GM19239 (cell line): ENCODE results near the gene FBLIM1.

ENCODE experiments used
- DNase-seq: peaks from one replicate; pipeline ENCODE4 v3.0.0; 2011; ENCODE audit warnings: low spot score; ENCODE audit not compliant: insufficient read length
- FAIRE-seq: peaks from 2 replicates; lab custom pipeline; 2011; peaks lifted over from hg19 to GRCh38; lab: Jason Lieb, UNC

FBLIM1 gene

DNA sequence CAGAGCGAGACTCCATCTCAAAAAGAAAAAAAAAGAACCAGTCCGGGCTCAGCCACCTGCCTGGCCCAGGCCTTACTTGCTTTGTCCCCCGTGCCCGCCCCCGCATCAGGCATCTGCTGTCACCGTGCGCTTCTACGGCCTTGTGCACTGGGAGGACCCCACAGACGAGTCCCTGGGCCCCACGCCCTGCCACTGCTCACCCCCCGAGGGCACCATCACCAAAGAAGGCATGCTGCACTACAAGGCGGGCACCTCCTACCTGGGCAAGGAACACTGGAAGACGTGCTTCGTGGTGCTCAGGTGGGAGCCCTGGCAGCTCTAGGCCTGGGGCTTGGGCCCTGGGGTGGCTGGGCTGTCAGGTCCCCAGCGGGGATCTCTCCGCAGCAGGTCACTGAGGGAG is 28.2 kb upstream of the FBLIM1 start:
- FAIRE-seq (no peak), DNase-seq (no peak)

DNA sequence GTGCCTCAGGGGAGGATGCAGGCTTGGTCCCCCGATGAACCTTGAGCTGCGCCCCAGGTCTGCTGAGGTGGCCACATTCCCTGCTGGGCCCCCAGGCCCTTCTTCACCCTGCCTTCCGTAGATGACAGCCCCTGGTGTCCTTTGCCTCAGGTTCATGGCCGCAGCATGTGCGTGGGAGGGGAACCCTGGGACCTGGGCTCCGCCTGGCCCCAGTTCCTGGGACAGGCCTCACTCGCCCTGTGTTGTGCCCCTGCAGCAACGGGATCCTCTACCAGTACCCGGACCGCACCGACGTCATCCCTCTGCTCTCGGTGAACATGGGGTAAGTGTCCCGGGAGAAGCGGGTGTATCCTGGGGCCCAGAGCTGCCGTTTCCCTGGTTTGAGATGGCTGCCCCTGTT is 27.7 kb upstream of the FBLIM1 start:
- FAIRE-seq (no peak), DNase-seq (no peak)

DNA sequence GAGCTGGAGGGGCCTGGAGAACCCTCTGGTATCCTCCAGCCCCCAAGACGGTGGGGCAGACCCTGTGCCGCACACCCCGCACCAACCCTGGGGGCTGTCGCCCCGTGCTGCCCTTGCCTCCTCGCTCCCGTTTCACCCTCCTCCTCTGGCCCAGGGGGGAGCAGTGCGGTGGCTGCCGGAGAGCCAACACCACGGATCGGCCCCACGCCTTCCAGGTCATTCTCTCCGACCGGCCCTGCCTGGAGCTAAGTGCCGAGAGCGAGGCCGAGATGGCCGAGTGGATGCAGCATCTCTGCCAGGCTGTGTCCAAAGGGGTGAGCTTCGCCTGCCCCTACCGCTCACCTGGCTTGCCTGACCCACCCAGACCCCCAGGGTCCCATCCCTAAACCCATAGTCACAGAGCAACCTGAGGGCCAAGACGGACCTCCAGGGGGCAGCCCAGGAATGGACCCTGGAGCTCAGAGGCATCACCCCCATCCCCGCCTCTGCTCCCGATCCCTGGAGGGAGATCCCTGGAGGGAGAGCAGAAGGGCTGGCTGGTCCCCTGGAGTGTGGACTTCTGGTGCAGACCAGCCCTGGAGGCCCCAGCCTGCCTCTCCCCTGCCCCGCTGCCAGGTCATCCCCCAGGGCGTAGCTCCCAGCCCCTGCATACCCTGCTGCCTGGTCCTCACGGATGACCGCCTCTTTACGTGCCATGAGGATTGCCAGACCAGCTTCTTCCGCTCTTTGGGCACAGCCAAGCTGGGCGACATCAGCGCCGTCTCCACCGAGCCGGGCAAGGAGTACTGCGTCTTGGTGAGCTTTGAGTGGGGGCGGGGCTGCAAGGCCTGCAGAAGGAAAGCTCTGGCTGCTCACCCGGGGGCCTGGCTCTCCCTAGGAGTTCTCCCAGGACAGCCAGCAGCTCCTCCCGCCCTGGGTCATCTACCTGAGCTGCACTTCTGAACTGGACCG is 26.6 kb upstream of the FBLIM1 start:
- DNase-seq (no peak), FAIRE-seq (no peak)

DNA sequence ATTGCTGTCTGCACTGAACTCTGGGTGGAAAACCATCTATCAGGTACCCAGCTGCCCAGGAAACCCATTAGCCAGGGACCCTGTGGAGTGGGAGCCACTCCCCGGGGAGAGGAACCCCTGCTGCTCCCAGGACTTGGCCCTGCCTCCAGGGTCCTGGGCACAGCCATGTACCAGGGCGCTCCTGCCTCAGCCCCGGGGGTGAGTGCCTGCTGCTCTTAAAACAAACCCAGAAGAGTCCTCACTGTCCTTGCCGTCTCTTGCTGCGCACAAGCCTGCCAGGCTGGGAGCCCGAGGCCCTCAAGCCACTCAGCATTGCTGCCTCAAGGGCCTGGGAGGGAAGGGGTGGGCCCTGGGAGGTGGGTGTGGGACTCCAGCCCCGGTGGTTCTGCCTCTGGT is 25.9 kb upstream of the FBLIM1 start:
- DNase-seq: no peak
- no peak for FAIRE-seq

DNA sequence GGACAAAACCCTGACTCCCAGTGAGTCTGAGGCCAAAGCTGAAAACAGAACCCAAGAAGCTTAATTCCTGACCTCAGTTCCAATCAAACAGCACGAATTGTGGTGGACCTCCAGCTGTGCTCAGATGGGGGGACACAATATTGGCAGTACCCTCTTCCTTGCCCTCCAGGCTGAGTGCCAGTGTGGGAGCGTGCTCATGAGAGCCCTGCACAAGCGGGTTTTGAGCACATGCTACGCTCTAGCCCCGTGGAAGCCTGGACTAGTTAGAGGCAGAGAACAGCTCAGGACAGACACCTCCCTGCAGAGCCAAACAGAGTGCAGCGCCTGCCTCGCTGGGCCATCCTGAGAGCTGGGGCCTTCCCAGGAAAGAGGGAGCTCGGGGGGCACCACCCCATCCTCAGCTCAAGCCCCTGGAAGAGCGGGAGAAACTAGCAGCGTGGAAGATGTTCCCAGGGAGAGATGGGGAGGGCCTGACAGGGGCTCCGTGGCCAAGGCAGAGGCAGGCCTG is 25.3 kb upstream of the FBLIM1 start:
- no peak for FAIRE-seq
- DNase-seq: no peak

DNA sequence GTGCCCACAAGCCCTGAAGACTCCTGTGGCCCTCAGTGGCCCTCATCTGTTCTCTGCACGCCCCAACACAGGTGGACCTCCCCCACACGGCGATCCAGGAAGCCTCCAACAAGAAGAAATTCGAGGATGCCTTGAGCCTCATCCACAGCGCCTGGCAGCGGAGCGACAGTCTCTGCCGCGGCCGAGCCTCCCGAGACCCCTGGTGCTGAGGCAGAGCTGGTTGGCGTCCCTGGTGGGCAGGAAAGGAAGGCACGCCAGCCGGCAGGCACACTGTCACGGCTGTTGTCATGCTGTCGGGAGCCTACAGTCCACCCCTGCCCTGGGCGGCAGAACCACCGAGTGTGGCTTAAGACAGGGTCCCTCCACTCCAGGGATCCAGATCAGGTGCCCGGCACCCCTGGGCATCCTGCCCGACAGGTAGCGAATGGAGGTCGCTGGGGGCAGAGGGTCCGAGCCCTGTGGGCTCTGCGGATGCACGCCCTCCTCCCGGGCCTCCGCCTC is 24.8 kb upstream of the FBLIM1 start:
- no peak for DNase-seq
- FAIRE-seq: no peak

DNA sequence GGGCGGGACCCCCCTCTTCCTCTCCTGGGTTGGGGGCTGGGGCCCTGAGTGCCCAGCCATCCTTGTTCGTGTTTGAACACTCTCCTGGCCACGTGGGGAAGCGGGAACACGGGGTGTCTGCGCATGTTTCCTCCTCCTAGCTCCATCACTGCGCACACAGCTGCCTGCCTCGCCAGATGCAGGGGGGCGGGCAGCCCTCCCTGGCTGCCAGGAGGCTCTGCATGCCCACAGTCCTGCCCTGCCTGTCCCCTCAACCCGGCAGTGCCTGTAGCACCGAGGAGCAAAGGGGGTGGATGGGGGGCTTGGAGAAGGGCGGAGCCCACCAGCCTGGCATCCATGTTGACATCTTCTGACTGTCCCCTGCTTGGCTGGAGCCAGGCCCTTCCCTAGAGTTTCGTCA is 24.3 kb upstream of the FBLIM1 start:
- no peak for FAIRE-seq

DNA sequence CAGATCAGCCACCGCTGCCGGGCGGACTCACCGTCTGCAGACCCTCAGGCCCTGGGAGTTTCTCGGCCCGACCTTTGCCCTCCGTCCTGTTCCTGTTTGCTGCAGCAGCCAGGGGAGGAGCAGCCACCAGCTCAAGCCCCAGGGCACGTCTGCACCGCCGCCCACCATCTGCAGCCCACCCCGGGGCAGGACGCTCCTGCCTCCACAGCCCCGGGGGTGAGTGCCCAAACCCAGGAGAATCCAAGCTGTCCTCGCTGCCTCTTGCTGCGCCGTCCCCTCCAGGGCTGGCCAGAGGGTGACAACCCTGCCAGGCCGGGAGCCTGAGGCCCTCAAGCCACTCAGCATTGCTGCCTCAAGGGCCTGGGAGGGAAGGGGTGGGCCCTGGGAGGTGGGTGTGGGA is 23.7 kb upstream of the FBLIM1 start:
- FAIRE-seq (peak; percentile 8), DNase-seq (no peak)

More for the DNA sequence above, 24.3 kb upstream of the FBLIM1 start:
- no peak for DNase-seq

DNA sequence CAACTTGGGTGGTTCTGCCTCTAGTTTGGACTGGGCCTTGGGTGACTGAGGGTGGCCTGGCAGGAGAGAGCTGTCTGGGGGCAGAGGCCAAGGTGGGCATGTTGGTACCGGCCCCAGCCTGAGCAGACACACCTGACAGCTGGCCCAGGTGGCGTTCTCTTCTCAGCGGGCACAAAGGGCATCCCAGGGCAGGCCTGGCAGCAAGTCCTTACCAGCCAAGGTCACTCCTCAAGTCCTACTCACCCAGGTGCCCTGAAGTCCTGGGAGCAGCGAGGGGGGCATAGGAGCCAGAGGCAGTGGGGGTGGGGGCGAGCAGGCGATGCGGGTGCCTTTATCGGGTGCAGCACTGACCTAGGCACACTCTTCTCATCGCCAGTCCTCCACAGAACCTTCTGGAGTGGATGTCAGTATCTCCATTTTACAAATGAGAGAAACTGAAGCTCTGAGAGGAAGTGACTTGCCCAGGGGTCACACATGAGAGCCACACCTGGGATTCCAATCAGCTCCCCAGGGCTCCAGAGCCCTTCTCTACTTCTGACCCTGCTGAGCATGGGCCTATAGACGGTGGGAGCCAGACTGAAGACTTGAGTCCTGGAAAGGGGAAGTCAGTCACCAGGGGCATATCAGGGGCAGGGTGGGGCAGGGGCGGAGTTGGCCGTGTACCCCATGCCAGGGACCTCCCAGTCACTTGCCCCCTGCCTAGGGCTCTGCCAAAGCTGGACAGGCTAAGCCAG is 23.1 kb upstream of the FBLIM1 start:
- FAIRE-seq (no peak), DNase-seq (no peak)

DNA sequence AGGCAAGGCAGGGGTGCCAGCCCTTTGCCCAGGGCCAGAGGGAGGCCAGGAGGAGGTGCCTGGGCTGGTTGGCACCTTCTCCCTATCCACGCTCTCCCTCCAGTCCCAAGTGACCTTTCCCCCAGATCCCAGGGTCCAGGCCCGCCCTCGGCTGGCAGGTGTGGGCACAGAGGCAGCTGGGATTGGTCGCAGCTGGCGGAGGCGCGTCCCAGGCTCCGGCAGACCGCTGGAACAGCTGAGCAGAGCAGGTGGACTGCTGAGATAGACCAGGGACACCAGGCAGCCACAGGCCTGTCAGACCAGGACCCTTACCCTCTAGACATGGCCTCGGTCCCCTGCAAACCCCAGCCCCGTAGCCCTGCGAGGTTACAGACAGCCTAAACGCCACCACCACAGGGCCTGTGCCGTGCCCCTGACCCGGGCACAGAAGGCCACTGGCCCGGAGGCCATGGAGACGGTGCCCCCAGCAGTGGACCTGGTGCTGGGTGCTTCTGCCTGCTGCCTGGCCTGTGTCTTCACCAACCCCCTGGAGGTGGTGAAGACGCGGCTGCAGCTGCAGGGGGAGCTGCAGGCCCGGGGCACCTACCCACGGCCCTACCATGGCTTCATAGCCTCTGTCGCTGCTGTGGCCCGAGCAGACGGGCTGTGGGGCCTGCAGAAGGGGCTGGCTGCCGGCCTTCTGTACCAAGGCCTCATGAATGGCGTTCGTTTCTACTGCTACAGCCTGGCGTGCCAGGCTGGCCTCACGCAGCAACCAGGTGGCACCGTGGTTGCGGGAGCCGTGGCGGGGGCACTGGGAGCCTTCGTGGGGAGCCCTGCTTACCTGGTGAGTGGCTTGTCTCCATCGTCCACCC is 22.3 kb upstream of the FBLIM1 start, which contains the start of gene SLC25A34:
Gene SLC25A34 (plus strand): TSS at position 221 of the 854 bp plus-strand sequence. CDS start 228 bp downstream, at position 449.
- FAIRE-seq (no peak), DNase-seq (no peak)

DNA sequence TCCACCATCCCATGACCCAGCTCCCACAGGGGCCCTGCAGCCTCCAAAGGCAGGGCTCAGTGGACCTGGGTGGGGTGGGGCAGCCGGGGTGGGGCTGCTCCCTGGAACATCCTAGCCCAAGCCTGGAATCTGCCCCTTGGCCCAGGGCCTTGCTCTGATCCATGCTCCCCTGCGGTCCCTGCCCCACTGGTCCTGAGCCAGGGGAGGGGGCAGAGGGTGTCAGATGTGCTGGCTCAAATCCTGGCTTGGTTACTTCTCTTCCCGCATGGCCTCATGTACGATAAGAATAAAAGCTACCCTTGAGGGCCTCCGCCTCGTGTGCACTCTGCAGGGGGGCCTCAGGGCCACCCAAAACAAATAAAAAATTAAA is 21.7 kb upstream of the FBLIM1 start:
- DNase-seq (no peak), FAIRE-seq (no peak)

DNA sequence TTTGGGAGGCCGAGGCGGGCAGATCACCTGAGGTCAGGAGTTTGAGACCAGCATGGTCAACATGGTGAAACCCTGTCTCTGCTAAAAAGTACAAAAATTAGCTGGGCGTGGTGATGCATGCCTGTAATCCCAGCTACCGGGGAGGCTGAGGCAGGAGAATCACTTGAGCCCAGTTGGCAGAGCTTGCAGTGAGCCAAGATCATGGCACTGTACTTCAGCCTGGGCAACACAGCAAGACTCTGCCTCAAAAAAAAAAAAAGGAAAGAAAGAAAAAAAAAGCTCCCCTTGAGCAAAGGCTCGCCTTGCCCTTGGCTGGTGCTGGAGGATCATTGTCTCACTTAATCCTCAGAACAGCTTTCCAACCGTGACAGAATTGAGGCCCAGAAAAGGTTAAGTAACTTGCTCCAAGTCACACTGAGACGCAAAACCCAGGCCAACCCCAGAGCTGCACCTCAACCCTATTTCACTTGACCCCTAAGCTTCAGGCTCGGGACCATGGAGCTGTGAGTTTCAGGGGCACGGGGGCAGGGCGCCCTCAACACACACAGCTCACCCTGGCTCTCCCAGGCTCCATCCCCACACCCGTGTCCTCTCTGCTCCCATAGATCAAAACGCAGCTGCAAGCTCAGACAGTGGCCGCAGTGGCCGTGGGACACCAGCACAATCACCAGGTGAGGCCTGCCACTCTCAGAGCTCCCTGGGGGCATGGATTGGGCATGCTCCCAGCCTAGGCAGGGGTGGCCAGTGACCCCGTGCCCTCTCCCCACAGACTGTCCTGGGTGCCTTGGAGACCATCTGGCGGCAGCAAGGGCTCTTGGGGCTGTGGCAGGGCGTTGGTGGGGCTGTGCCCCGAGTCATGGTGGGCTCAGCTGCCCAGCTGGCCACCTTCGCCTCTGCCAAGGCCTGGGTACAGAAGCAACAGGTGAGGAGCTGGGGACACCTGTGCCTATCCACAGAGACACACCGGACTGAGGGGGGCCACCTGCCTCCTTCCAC is 21.0 kb upstream of the FBLIM1 start:
- FAIRE-seq: no peak
- no peak for DNase-seq

DNA sequence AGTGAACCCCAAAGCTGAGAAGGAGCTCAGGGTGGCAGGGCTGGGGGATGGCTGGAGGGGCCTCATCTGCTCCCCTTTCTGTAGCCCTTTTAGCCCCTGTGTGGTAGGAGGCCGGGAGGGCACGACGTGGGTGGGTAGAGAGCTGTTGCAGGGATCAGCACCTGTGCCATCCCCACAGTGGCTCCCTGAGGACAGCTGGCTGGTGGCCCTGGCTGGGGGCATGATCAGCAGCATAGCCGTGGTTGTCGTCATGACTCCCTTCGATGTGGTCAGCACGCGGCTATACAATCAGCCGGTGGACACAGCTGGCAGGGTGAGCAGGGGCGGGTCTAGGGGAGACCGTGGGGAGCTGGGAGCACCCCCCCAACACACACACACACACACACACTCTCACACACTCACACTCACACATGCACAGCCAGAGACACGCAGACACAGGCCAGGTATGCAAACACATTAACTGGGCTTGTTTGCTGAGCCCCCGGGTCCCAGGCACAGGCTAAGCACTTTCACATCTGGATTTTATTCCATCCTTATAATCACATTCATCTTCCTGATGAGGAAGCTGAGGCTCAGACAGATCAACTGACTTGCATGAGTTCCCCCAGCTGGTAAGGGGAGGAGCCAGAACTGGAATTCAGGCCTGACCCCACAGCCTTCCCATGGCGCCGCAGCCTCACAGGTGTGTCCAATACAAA is 20.0 kb upstream of the FBLIM1 start:
- DNase-seq: no peak
- FAIRE-seq: no peak

DNA sequence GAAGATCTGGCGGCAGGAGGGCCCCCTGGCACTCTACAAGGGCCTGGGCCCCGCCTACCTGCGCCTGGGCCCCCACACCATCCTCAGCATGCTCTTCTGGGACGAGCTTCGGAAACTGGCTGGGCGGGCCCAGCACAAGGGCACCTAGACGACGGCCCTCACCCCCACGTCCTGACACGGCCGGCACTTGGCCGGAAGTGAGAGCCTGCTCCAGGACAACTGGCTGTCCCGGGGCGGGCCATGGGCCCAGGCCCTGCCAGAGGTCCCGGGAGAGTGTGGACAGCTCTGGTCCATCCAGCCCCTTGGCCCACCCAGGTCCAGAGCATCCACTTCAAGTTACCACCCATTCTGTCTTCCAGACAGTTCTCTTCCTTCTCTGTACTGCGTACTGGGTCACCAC is 19.3 kb upstream of the FBLIM1 start:
- no peak for FAIRE-seq

DNA sequence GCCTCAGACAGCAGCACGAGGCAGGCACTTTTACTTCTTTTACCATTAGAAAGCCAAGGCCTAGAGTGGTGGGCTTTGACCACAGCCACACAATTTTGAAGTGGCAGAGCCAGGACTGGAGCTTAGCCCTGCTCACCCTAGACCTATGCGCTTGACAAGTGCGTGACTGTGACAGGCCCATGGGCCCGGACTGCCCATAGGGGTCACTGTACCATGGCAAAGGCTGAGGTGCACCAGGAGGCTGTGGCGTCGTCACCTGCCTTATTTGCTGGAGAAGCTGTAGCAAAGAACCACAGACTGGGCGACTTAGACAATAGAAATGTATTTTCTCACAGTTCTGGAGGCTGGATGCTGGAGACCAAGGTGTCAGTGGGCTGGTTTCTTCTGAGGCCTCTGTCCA is 18.9 kb upstream of the FBLIM1 start:
- DNase-seq (no peak), FAIRE-seq (no peak)

More for the DNA sequence above, 19.3 kb upstream of the FBLIM1 start:
- DNase-seq: no peak

DNA sequence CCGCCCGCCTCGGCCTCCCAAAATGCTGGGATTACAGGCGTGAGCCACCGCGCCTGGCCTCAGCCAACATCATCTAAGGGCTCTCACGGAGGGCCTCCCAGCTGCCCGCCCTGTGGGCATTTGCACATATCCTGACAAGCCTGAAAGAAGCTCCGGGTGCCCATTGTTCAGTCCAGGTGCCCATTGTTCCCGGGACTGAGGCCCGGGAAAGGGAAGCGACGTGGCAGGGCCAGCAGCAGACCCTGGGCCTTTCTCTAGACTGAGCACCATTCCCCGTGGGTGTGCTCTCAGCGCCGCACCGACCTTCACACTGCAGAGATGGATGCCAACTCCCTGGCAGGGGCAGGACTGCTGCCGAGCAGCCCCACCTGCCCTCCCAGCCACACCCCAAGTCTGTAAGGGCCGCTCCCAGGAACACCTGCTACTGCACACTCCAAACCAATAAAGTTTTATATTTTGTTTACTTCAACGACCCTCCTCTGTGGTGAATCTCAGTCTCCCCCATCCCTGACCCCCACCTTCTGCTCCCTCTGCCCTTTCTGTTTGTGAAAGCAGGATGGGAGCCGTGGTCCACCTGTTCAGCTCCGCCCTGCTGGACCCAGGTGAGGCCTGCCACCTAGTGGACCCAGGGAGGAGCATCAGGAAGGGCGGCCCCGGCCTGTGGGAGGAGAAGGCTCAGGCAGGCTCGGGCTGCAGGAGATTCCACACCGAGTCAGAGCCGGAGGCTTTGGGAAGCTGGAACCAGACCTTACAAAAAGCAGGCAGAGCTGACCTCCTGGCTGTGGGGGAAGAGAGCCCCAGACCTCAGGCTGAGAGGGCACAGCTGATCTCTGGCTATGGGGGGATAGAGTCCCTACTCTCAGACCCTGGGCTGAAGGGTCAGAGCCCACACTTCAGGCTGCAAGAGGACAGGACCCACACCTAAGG is 17.4 kb upstream of the FBLIM1 start:
- DNase-seq: peak; percentile 94
- FAIRE-seq: peak; percentile 89

DNA sequence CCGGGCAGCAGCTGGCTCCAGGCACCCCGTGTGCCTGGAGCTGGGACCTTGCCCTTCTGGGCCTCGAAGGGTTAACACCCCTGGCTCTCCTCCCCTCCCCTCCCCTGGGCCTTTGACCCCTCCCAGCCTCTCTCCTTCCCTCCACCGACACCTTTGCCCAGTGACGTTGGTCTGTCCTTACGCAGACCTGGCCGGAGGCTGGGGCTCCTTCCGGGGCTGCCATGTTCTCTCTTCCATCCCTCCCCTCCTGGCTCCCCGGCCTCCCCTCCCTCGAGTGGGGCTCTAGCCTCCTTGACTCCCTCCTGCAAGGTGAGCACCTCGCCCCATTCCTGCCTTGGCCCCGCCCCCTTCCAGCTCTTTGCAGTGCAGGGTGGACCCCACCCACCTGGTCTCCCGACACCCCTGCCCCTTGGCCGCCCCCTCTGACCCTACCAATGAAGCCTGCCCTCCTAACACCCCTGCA is 16.2 kb upstream of the FBLIM1 start, which contains the start of gene TMEM82:
Gene TMEM82 (plus strand): TSS at position 161 of the 463 bp plus-strand sequence. CDS start 61 bp downstream, at position 222.
- DNase-seq: no peak
- no peak for FAIRE-seq
